ENCODE measurements around the gene FRRS1L.

DNA sequence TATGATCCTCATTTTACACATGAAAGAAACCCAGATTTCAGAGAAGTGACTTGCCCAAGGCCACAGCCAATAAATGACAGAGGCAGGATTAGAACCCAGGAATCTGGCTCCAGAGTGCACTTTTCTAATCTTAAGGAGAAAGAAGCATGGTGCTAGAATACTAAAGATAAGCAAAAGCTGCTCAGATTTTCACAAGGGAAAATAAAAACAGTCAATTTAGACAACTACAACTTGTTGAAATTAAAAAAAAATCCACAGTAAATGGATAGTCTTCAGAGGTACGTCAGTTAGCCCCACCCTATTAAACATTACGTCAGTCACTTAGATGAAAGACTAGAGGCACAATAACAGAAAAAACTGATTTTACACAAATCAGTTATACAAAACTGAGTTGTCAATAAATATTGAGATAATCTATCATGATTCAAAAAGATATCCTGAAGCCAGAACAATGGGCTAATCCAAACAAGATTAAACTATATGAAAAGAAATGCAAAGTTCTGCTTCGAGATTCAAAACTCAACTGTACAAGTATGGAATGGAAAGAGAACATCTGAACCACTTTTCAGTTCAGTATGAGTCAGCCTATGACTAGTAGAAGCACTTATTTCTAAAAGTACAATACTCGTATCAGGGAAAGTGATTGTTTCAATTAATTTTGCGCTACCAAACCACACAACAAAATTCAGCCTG lies 56.6 kb downstream of the FRRS1L start:
- TF ChIP-seq, protein P1, sequence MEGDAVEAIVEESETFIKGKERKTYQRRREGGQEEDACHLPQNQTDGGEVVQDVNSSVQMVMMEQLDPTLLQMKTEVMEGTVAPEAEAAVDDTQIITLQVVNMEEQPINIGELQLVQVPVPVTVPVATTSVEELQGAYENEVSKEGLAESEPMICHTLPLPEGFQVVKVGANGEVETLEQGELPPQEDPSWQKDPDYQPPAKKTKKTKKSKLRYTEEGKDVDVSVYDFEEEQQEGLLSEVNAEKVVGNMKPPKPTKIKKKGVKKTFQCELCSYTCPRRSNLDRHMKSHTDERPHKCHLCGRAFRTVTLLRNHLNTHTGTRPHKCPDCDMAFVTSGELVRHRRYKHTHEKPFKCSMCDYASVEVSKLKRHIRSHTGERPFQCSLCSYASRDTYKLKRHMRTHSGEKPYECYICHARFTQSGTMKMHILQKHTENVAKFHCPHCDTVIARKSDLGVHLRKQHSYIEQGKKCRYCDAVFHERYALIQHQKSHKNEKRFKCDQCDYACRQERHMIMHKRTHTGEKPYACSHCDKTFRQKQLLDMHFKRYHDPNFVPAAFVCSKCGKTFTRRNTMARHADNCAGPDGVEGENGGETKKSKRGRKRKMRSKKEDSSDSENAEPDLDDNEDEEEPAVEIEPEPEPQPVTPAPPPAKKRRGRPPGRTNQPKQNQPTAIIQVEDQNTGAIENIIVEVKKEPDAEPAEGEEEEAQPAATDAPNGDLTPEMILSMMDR (IDR thresholded peaks at IDR 0.05): no peak
- TF ChIP-seq, protein P2, sequence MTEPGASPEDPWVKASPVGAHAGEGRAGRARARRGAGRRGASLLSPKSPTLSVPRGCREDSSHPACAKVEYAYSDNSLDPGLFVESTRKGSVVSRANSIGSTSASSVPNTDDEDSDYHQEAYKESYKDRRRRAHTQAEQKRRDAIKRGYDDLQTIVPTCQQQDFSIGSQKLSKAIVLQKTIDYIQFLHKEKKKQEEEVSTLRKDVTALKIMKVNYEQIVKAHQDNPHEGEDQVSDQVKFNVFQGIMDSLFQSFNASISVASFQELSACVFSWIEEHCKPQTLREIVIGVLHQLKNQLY (CRISPR knock-in tag; IDR thresholded peaks at IDR 0.05): no peak
- TF ChIP-seq, protein P3, sequence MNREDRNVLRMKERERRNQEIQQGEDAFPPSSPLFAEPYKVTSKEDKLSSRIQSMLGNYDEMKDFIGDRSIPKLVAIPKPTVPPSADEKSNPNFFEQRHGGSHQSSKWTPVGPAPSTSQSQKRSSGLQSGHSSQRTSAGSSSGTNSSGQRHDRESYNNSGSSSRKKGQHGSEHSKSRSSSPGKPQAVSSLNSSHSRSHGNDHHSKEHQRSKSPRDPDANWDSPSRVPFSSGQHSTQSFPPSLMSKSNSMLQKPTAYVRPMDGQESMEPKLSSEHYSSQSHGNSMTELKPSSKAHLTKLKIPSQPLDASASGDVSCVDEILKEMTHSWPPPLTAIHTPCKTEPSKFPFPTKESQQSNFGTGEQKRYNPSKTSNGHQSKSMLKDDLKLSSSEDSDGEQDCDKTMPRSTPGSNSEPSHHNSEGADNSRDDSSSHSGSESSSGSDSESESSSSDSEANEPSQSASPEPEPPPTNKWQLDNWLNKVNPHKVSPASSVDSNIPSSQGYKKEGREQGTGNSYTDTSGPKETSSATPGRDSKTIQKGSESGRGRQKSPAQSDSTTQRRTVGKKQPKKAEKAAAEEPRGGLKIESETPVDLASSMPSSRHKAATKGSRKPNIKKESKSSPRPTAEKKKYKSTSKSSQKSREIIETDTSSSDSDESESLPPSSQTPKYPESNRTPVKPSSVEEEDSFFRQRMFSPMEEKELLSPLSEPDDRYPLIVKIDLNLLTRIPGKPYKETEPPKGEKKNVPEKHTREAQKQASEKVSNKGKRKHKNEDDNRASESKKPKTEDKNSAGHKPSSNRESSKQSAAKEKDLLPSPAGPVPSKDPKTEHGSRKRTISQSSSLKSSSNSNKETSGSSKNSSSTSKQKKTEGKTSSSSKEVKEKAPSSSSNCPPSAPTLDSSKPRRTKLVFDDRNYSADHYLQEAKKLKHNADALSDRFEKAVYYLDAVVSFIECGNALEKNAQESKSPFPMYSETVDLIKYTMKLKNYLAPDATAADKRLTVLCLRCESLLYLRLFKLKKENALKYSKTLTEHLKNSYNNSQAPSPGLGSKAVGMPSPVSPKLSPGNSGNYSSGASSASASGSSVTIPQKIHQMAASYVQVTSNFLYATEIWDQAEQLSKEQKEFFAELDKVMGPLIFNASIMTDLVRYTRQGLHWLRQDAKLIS (CRISPR knock-in tag; IDR thresholded peaks at IDR 0.05; ENCODE audit: borderline replicate concordance): no peak
- TF ChIP-seq, protein P4, sequence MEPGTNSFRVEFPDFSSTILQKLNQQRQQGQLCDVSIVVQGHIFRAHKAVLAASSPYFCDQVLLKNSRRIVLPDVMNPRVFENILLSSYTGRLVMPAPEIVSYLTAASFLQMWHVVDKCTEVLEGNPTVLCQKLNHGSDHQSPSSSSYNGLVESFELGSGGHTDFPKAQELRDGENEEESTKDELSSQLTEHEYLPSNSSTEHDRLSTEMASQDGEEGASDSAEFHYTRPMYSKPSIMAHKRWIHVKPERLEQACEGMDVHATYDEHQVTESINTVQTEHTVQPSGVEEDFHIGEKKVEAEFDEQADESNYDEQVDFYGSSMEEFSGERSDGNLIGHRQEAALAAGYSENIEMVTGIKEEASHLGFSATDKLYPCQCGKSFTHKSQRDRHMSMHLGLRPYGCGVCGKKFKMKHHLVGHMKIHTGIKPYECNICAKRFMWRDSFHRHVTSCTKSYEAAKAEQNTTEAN (CRISPR knock-in tag; IDR thresholded peaks at IDR 0.05): no peak
- TF ChIP-seq SP1 (CRISPR knock-in tag; conservative IDR thresholded peaks at IDR 0.05) (no peak), ZNF232 (CRISPR knock-in tag; IDR thresholded peaks at IDR 0.05) (no peak)
